HG03342 (cell line): ENCODE data around the gene TMEM184A.

ENCODE experiments used
- ATAC-seq: cut with Tn5 transposase; IDR thresholded peaks from one replicate; pipeline ENCODE4 v1.9.1; 2021; ENCODE audit warnings: mild to moderate bottlenecking, moderate library complexity; ENCODE audit not compliant: unreplicated experiment

The TMEM184A gene

GRCh38 chr7:1569016-1569415 lies 13.0 kb upstream of the TMEM184A start:
- ATAC-seq, result no peak

- no peak for ATAC-seq
Observed at GRCh38 chr7:1567896-1568510, 12.0 kb upstream of the TMEM184A start.

GRCh38 chr7:1567049-1567771 lies 11.2 kb upstream of the TMEM184A start:
- ATAC-seq, result no peak

- no peak for ATAC-seq
Observed at GRCh38 chr7:1566687-1567048, 10.7 kb upstream of the TMEM184A start.

- ATAC-seq, result no peak
Observed at GRCh38 chr7:1564603-1565022, 8.6 kb upstream of the TMEM184A start.

GRCh38 chr7:1563981-1564602 lies 8.1 kb upstream of the TMEM184A start:
- ATAC-seq, result no peak

- no peak for ATAC-seq
Observed at GRCh38 chr7:1562597-1563051, 6.6 kb upstream of the TMEM184A start.

GRCh38 chr7:1562116-1562515 lies 6.1 kb upstream of the TMEM184A start:
- ATAC-seq, result no peak

GRCh38 chr7:1561036-1561940 lies 5.3 kb upstream of the TMEM184A start:
- ATAC-seq, result no peak

- no peak for ATAC-seq
Observed at GRCh38 chr7:1560620-1561031, 4.6 kb upstream of the TMEM184A start.

GRCh38 chr7:1559626-1560590 lies 3.9 kb upstream of the TMEM184A start:
- ATAC-seq, result no peak

GRCh38 chr7:1558841-1559625 lies 3.0 kb upstream of the TMEM184A start:
- ATAC-seq, result no peak

- no peak for ATAC-seq
Observed at GRCh38 chr7:1558181-1558811, 2.3 kb upstream of the TMEM184A start.

GRCh38 chr7:1557771-1558170 lies 1.8 kb upstream of the TMEM184A start:
- no peak for ATAC-seq

- no peak for ATAC-seq
Observed at GRCh38 chr7:1557006-1557405, 1.0 kb upstream of the TMEM184A start.

GRCh38 chr7:1555046-1555812 lies 776 bp downstream of the TMEM184A start:
- no peak for ATAC-seq

- no peak for ATAC-seq
Observed at GRCh38 chr7:1554333-1555045, 1.5 kb downstream of the TMEM184A start.
